AG04449 (cell line): ENCODE results near the gene NTSR1.
A peak's percentile ranks its signal among the peaks of the same experiment; 100 is the strongest.

ENCODE experiments used
- CTCF ChIA-PET: fragments of 350-600 bp; formaldehyde crosslinking; extraction: SDS; loops from one replicate; lab custom pipeline; 2021; ENCODE audit warnings: antibody characterized with exemption; lab: Yijun Ruan, JAX
- POLR2A ChIA-PET: fragments of 400-600, 350-600 bp; formaldehyde crosslinking; extraction: SDS; loops from one replicate; lab custom pipeline; 2020; ENCODE audit warnings: antibody characterized with exemption, inconsistent platforms; lab: Yijun Ruan, JAX
- DNase-seq: peaks from one replicate; pipeline ENCODE4 v3.0.0-alpha.2; 2010; ENCODE audit warnings: low read depth, low spot score
- H3K4me3 ChIP-seq: 2 replicates; pipeline ENCODE4 v1.5.1; 2011; ENCODE audit warnings: low read depth, mild to moderate bottlenecking, control low read depth, low read length
- TF ChIP-seq, protein P1 (sequence below): IDR thresholded peaks from one replicate; pipeline ENCODE4 v1.5.1; 2011; ENCODE audit warnings: mild to moderate bottlenecking, moderate library complexity, low read length, control low read depth, inconsistent platforms; ENCODE audit not compliant: insufficient read depth; ENCODE audit errors: missing control alignments

NTSR1 gene

GRCh38 chr20:62807444-62808210 lies 99.0 kb downstream of the NTSR1 start:
- TF ChIP-seq, protein P1, sequence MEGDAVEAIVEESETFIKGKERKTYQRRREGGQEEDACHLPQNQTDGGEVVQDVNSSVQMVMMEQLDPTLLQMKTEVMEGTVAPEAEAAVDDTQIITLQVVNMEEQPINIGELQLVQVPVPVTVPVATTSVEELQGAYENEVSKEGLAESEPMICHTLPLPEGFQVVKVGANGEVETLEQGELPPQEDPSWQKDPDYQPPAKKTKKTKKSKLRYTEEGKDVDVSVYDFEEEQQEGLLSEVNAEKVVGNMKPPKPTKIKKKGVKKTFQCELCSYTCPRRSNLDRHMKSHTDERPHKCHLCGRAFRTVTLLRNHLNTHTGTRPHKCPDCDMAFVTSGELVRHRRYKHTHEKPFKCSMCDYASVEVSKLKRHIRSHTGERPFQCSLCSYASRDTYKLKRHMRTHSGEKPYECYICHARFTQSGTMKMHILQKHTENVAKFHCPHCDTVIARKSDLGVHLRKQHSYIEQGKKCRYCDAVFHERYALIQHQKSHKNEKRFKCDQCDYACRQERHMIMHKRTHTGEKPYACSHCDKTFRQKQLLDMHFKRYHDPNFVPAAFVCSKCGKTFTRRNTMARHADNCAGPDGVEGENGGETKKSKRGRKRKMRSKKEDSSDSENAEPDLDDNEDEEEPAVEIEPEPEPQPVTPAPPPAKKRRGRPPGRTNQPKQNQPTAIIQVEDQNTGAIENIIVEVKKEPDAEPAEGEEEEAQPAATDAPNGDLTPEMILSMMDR, result no peak
- DNase-seq, result no peak
- ChIA-PET POLR2A (interaction anchor here (1.0 to 1.3 kb wide), 2 partner anchors 10 to 11 kb away, joined by 3 to 5 read pairs; partner anchors contain the start of gene MRGBP), CTCF (interaction anchor here (0.7 to 7.8 kb wide), 46 partner anchors 9 to 308 kb away, joined by 3 to 99 read pairs (median 4); partner anchors contain the start of genes COL9A3, DIDO1, MRGBP and NTSR1)
- no peak overlapping the region for H3K4me3 ChIP-seq

GRCh38 chr20:62808211-62808865 lies 99.7 kb downstream of the NTSR1 start:
- no peak for DNase-seq
- POLR2A ChIA-PET, result interaction anchor here (1.0 to 1.3 kb wide), 2 partner anchors 11 to 12 kb away, joined by 3 to 5 read pairs; partner anchors contain the start of gene MRGBP
- CTCF ChIA-PET, result interaction anchor here (0.7 to 7.8 kb wide), 46 partner anchors 9 to 308 kb away, joined by 3 to 99 read pairs (median 4); partner anchors contain the start of genes COL9A3, DIDO1, MRGBP and NTSR1
- no peak overlapping the region for H3K4me3 ChIP-seq
- TF ChIP-seq, protein P1, result peak; percentile 92

GRCh38 chr20:62809530-62810428 lies 101.1 kb downstream of the NTSR1 start:
- no peak for DNase-seq
- TF ChIP-seq, protein P1, result no peak
- H3K4me3 ChIP-seq, result no peak overlapping the region
- POLR2A ChIA-PET, result no interaction called here
- CTCF ChIA-PET, result interaction anchor here (0.7 to 7.8 kb wide), 13 partner anchors 7 to 150 kb away, joined by 3 to 99 read pairs (median 13); partner anchors contain the start of genes COL9A3 and MRGBP

GRCh38 chr20:62811320-62811719 lies 102.7 kb downstream of the NTSR1 start:
- TF ChIP-seq, protein P1, result no peak
- CTCF ChIA-PET, result interaction anchor here (1.8 to 7.8 kb wide), 2 partner anchors 9 to 143 kb away, joined by 6 to 99 read pairs; no protein-coding TSS in a partner anchor
- no peak for DNase-seq
- POLR2A ChIA-PET, result no interaction called here
- no peak overlapping the region for H3K4me3 ChIP-seq

GRCh38 chr20:62811720-62812119 lies 103.1 kb downstream of the NTSR1 start:
- H3K4me3 ChIP-seq, result no peak overlapping the region
- DNase-seq, result no peak
- ChIA-PET CTCF (interaction anchor here (1.8 kb wide), 1 partner anchor 9 kb away, joined by 6 read pairs; no protein-coding TSS in a partner anchor), POLR2A (no interaction called here)
- TF ChIP-seq, protein P1, result no peak
